H9 (cell line): ENCODE data around the gene CHRM4. TPM values are rescaled to one million over a fixed set of nuclear protein-coding genes. Genes with fewer than 3 reads are reported as not detected.

Source experiments
- DNase-seq: peaks from one replicate; pipeline ENCODE4 v3.0.0-alpha.2; 2017
- H2AFZ ChIP-seq: one replicate; pipeline ENCODE4 v1.6.1; 2013; ENCODE audit warnings: mild to moderate bottlenecking, low read length, control low read depth, moderate library complexity
- H2AK5ac ChIP-seq: 2 replicates; pipeline ENCODE4 v1.6.1; 2013; ENCODE audit warnings: low read length, control low read depth, mixed read lengths; ENCODE audit not compliant: insufficient read length
- H2BK120ac ChIP-seq: one replicate; pipeline ENCODE4 v1.6.1; 2013; ENCODE audit warnings: low read depth, mild to moderate bottlenecking, low read length, control low read depth, inconsistent platforms; ENCODE audit not compliant: poor library complexity, severe bottlenecking
- H2BK12ac ChIP-seq: 2 replicates; pipeline ENCODE4 v1.6.1; 2013; ENCODE audit warnings: low read length, control low read depth, mixed read lengths, low read depth; ENCODE audit not compliant: insufficient read length
- H2BK15ac ChIP-seq: 2 replicates; pipeline ENCODE4 v1.6.1; 2013; ENCODE audit warnings: low read depth, low read length, control low read depth
- H2BK20ac ChIP-seq: one replicate; pipeline ENCODE4 v1.6.1; 2013; ENCODE audit warnings: low read depth, mild to moderate bottlenecking, low read length, control low read depth, inconsistent platforms; ENCODE audit not compliant: poor library complexity, severe bottlenecking
- H2BK5ac ChIP-seq: 2 replicates; pipeline ENCODE4 v1.6.1; 2013; ENCODE audit warnings: low read length, control low read depth, mixed read lengths; ENCODE audit not compliant: insufficient read length
- H3K14ac ChIP-seq: 2 replicates; pipeline ENCODE4 v1.6.1; 2013; ENCODE audit warnings: low read length, control low read depth; ENCODE audit not compliant: insufficient read depth
- H3K18ac ChIP-seq: 2 replicates; pipeline ENCODE4 v1.6.1; 2013; ENCODE audit warnings: low read depth, mild to moderate bottlenecking, mixed read lengths, low read length, control low read depth; ENCODE audit not compliant: insufficient read length
- H3K23ac ChIP-seq: 2 replicates; pipeline ENCODE4 v1.6.1; 2013; ENCODE audit warnings: low read length, control low read depth, mixed read lengths, low read depth; ENCODE audit not compliant: insufficient read length
- H3K23me2 ChIP-seq: 2 replicates; pipeline ENCODE4 v1.6.1; 2013; ENCODE audit warnings: low read depth, mild to moderate bottlenecking, mixed read lengths, low read length, control low read depth; ENCODE audit not compliant: insufficient read length, poor library complexity, severe bottlenecking
- H3K27ac ChIP-seq: 2 replicates; pipeline ENCODE4 v1.5.1; 2013; ENCODE audit warnings: low read length, control low read depth, mixed read lengths, low read depth; ENCODE audit not compliant: insufficient read length
- H3K27me3 ChIP-seq: 2 replicates; pipeline ENCODE4 v1.6.1; 2013; ENCODE audit warnings: low read length, control low read depth, inconsistent platforms; ENCODE audit not compliant: insufficient read depth
- H3K4ac ChIP-seq: 2 replicates; pipeline ENCODE4 v1.6.1; 2013; ENCODE audit warnings: low read depth, mild to moderate bottlenecking, control low read depth, inconsistent platforms, low read length, moderate library complexity
- H3K4me1 ChIP-seq: 2 replicates; pipeline ENCODE4 v1.6.1; 2013; ENCODE audit warnings: low read length, control low read depth, inconsistent platforms; ENCODE audit not compliant: insufficient read depth
- H3K4me2 ChIP-seq: 2 replicates; pipeline ENCODE4 v1.6.1; 2013; ENCODE audit warnings: low read length, control low read depth, mixed read lengths; ENCODE audit not compliant: insufficient read length, insufficient read depth
- H3K56ac ChIP-seq: 2 replicates; pipeline ENCODE4 v1.6.1; 2013; ENCODE audit warnings: low read depth, mild to moderate bottlenecking, mixed read lengths, low read length, control low read depth; ENCODE audit not compliant: insufficient read length
- H3K79me1 ChIP-seq: 2 replicates; pipeline ENCODE4 v1.6.1; 2013; ENCODE audit warnings: low read depth, mild to moderate bottlenecking, moderate library complexity, low read length, control low read depth, inconsistent platforms; ENCODE audit not compliant: insufficient read depth, poor library complexity, severe bottlenecking
- H3K79me2 ChIP-seq: 2 replicates; pipeline ENCODE4 v1.6.1; 2013; ENCODE audit warnings: low read length, control low read depth, inconsistent platforms; ENCODE audit not compliant: insufficient read depth
- H3K9ac ChIP-seq: 2 replicates; pipeline ENCODE4 v1.6.1; 2013; ENCODE audit warnings: low read length, control low read depth, mixed read lengths; ENCODE audit not compliant: insufficient read length; ENCODE audit errors: extremely low read depth
- H3K9me3 ChIP-seq: one replicate; pipeline ENCODE4 v1.6.1; 2013; ENCODE audit warnings: low read depth, low read length, inconsistent platforms; ENCODE audit not compliant: control insufficient read depth
- H3T11ph ChIP-seq: one replicate; pipeline ENCODE4 v1.6.1; 2013; ENCODE audit warnings: mild to moderate bottlenecking, low read length, control low read depth, inconsistent platforms
- H4K20me1 ChIP-seq: one replicate; pipeline ENCODE4 v1.6.1; 2013; ENCODE audit not compliant: control insufficient read depth, insufficient read length, insufficient read depth
- H4K5ac ChIP-seq: 2 replicates; pipeline ENCODE4 v1.6.1; 2013; ENCODE audit warnings: low read depth, mild to moderate bottlenecking, mixed read lengths, low read length, control low read depth; ENCODE audit not compliant: insufficient read length
- H4K8ac ChIP-seq: replicated peaks from 2 replicates; pipeline ENCODE4 v1.6.1; 2013; ENCODE audit warnings: low read length, control low read depth, mixed read lengths, low read depth; ENCODE audit not compliant: insufficient read length
- H4K91ac ChIP-seq: 2 replicates; pipeline ENCODE4 v1.6.1; 2013; ENCODE audit warnings: low read depth, mild to moderate bottlenecking, moderate library complexity, mixed read lengths, low read length, control low read depth; ENCODE audit not compliant: insufficient read length
- H3K27ac Mint-ChIP-seq, 3 experiments: 2 replicates in 2 of 3; 3 replicates in 1 of 3; pipeline ENCODE4 v1.8.0; 2020 to 2021; ENCODE audit warnings: mixed read lengths in 3 of 3, mild to moderate bottlenecking in 1 of 3, moderate library complexity in 1 of 3
- H3K27me3 Mint-ChIP-seq: 2 replicates; pipeline ENCODE4 v1.8.0; 2021; ENCODE audit warnings: low read depth, mild to moderate bottlenecking, moderate library complexity, mixed read lengths
- H3K36me3 Mint-ChIP-seq, 3 experiments: 2 replicates in 2 of 3; 3 replicates in 1 of 3; pipeline ENCODE4 v1.8.0; 2020 to 2021; ENCODE audit warnings: low read depth in 3 of 3, mixed read lengths in 3 of 3; ENCODE audit not compliant: insufficient read depth in 1 of 3
- H3K4me1 Mint-ChIP-seq, 2 experiments: 2 replicates each; pipeline ENCODE4 v1.8.0; 2020; ENCODE audit warnings: mixed read lengths in 2 of 2
- H3K4me3 Mint-ChIP-seq, 2 experiments: 2 replicates in 1 of 2; 3 replicates in 1 of 2; pipeline ENCODE4 v1.8.0; 2020 to 2021; ENCODE audit warnings: mild to moderate bottlenecking in 2 of 2, mixed read lengths in 2 of 2, moderate library complexity in 1 of 2
- H3K9me3 Mint-ChIP-seq, 2 experiments: 2 replicates in 1 of 2; 3 replicates in 1 of 2; pipeline ENCODE4 v1.8.0; 2020; ENCODE audit warnings: mild to moderate bottlenecking in 2 of 2, mixed read lengths in 2 of 2, moderate library complexity in 1 of 2
- WGBS: extraction: QIAGEN DNeasy Blood & Tissue Kit; methylation state at CpG from one replicate; pipeline ENCODE4 v1.1.7; 2013; ENCODE audit warnings: missing lambda C conversion rate, low lambda C conversion rate, mixed read lengths; ENCODE audit not compliant: insufficient read length; ENCODE audit errors: extremely low coverage; 5-methylcytosine and 5-hydroxymethylcytosine counted together
- total RNA-seq: library from RNA; stranded (reverse); gene quantifications from 2 replicates; pipeline ENCODE4 v1.2.1, GENCODE V29; 2021
- TF ChIP-seq, protein P1 (sequence below): fragments of 200-600 bp; sonication (generic); conservative IDR thresholded peaks from 3 replicates; pipeline ENCODE4 v1.8.0; 2021; ENCODE audit warnings: antibody characterized with exemption, mild to moderate bottlenecking

The CHRM4 gene
- total RNA-seq, 1 experiment from 2014 or later: 1.0 TPM

DNA sequence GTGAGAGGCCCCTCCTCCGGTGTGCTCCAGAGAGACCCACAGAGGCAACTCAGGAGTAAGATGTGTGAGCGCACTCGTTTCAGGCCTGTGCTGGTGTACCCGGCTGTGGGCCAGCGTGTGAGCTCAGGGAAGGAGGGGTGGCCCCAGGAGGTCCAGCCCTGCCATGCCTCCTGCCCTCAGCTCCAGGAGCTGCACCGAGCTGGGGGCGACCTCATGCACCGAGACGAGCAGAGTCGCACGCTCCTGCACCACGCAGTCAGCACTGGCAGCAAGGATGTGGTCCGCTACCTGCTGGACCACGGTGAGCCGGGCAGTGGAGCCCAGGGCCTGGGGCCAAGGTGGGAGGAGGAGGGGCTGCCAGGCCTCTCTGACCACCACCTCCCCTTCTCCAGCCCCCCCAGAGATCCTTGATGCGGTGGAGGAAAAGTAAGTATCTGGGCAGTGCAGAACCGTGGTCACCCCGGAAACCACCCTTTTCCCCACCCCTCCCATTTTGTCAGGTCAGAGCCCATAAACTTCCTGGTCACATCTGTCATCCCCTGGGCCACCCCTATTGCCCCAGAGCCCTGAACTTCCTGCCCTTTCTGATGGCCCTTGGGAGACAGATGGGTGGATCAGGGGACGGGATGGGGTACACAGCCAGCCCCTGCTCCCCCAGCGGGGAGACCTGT is 12.6 kb downstream of the CHRM4 start:
- Histone ChIP-seq H3K27ac (no peak overlapping the region), H3K4me1 (peaks cover 4% of the 10 kb centered on the region; the same call in 1 of the 2 replicates)

More for the DNA sequence above, 12.6 kb downstream of the CHRM4 start:
- no peak overlapping the region for H2BK5ac ChIP-seq
- peaks cover 18 to 44% (median 42%) of the 10 kb centered on the region in 3 experiments for H3K36me3 Mint-ChIP-seq
- no peak overlapping the region for H3K9ac ChIP-seq
- H3K23me2 ChIP-seq: peaks cover 8% of the 10 kb centered on the region
- H3K9me3 Mint-ChIP-seq: no peaks in the 10 kb centered on the region; a peak in 1 of 5 replicates
- H2BK20ac ChIP-seq: no peak overlapping the region
- no peak overlapping the region for H4K91ac ChIP-seq
- no peak overlapping the region for H2AK5ac ChIP-seq
- H3K4me1 Mint-ChIP-seq: peaks cover 6 to 21% of the 10 kb centered on the region in 2 experiments
- no peaks in the 10 kb centered on the region for H3K79me1 ChIP-seq
- peak overlapping the region; percentile 32 to 91 (median 79); a peak in 4 of 7 replicates for H3K27ac Mint-ChIP-seq
- H4K20me1 ChIP-seq: no peaks in the 10 kb centered on the region
- H3K9me3 ChIP-seq: no peaks in the 10 kb centered on the region
- no peak overlapping the region for H2AFZ ChIP-seq
- no peak overlapping the region for H2BK120ac ChIP-seq
- no peak overlapping the region for H4K8ac ChIP-seq
- H3K14ac ChIP-seq: no peak overlapping the region
- TF ChIP-seq, protein P1, sequence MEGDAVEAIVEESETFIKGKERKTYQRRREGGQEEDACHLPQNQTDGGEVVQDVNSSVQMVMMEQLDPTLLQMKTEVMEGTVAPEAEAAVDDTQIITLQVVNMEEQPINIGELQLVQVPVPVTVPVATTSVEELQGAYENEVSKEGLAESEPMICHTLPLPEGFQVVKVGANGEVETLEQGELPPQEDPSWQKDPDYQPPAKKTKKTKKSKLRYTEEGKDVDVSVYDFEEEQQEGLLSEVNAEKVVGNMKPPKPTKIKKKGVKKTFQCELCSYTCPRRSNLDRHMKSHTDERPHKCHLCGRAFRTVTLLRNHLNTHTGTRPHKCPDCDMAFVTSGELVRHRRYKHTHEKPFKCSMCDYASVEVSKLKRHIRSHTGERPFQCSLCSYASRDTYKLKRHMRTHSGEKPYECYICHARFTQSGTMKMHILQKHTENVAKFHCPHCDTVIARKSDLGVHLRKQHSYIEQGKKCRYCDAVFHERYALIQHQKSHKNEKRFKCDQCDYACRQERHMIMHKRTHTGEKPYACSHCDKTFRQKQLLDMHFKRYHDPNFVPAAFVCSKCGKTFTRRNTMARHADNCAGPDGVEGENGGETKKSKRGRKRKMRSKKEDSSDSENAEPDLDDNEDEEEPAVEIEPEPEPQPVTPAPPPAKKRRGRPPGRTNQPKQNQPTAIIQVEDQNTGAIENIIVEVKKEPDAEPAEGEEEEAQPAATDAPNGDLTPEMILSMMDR: no peak
- no peak overlapping the region for H4K5ac ChIP-seq
- H3K79me2 ChIP-seq: no peaks in the 10 kb centered on the region
- H2BK12ac ChIP-seq: no peak overlapping the region
- H3K4me2 ChIP-seq: peak overlapping the region; percentile 13
- H3K23ac ChIP-seq: no peak overlapping the region
- peak overlapping the region; percentile 72 to 79; a peak in 3 of 5 replicates for H3K4me3 Mint-ChIP-seq
- no peak for DNase-seq
- no peak overlapping the region for H3K4ac ChIP-seq
- H3T11ph ChIP-seq: no peak overlapping the region
- H3K27me3 ChIP-seq: no peaks in the 10 kb centered on the region
- H2BK15ac ChIP-seq: no peak overlapping the region
- H3K56ac ChIP-seq: no peak overlapping the region
- H3K27me3 Mint-ChIP-seq: no peaks in the 10 kb centered on the region
- no CpG with 5 or more reads among the region's 20 CpGs for WGBS
- H3K18ac ChIP-seq: no peak overlapping the region
